GM19239 (cell line): Measurements from ENCODE around the gene FAM117B.
"Not testable (repeated sequence)": the region's sequence is repeated elsewhere in the genome, so short reads cannot be mapped to it uniquely, and the experiment has no call there.

Experiments used
- DNase-seq: peaks from one replicate; pipeline ENCODE4 v3.0.0; 2011; ENCODE audit warnings: low spot score; ENCODE audit not compliant: insufficient read length
- FAIRE-seq: peaks from 2 replicates; lab custom pipeline; 2011; peaks lifted over from hg19 to GRCh38; lab: Jason Lieb, UNC

The FAM117B gene

GRCh38 chr2:202782940-202783558 is 148.3 kb downstream of the FAM117B start:
- FAIRE-seq (no peak), DNase-seq (no peak)

- no peak for FAIRE-seq
- DNase-seq, result no peak
Measured at GRCh38 chr2:202786842-202787241, 152.1 kb downstream of the FAM117B start.

- DNase-seq (no peak), FAIRE-seq (no peak)
Measured at GRCh38 chr2:202790676-202791075, 155.9 kb downstream of the FAM117B start.

GRCh38 chr2:202797944-202798343 is 163.2 kb downstream of the FAM117B start:
- DNase-seq, result no peak
- no peak for FAIRE-seq

DNA sequence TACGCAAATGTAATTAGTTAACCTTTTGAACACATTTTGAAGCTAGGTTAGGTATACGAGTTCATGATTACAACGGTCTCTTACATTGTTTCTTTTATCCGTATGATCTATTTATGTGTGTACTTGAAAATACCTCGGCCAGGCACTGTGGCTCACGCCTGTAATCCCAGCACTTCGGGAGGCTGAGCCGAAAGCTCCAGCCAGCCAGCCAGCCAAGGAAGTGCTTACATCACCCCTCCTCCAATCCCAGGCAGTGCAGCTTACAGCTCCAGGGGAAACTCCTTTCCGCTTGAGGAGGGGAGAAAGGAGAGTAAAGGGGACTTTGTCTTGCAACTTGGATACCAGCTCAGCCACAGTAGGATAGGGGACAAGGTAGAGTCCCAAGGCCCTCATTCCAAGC is 171.1 kb downstream of the FAM117B start:
- not testable (repeated sequence) for FAIRE-seq

DNA sequence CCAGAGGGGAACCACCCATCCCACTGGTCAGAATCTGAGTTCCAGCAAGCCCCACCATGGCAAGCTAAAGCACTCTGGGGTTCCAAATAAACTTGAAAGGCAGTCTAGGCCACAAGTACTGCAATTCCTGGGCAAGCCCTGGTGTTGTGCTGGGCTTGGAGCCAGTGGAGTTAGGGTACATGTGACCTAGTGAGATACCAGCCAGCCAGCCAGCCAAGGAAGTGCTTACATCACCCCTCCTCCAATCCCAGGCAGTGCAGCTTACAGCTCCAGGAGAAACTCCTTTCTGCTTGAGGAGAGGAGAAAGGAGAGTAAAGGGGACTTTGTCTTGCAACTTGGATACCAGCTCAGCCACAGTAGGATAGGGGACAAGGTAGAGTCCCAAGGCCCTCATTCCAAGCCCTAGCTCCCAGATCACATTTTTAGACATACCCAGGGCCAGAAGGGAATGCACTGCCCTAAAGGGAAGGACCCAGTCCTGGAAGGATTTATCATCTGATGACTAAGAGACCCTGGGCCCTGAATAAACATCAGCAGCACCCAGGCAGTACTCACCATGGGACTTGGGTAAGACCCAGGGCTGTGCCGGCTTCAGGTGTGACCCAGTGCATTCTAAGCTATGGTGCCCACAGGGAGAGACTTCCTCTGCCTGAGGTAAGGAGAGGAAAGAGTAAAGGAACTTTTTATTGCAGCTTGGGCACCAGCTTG is 172.8 kb downstream of the FAM117B start:
- not testable (repeated sequence) for FAIRE-seq, DNase-seq

More for the DNA sequence above, 171.1 kb downstream of the FAM117B start:
- not testable (repeated sequence) for DNase-seq

- no peak for FAIRE-seq
- no peak for DNase-seq
Measured at GRCh38 chr2:202808754-202809153, 174.0 kb downstream of the FAM117B start.

DNA sequence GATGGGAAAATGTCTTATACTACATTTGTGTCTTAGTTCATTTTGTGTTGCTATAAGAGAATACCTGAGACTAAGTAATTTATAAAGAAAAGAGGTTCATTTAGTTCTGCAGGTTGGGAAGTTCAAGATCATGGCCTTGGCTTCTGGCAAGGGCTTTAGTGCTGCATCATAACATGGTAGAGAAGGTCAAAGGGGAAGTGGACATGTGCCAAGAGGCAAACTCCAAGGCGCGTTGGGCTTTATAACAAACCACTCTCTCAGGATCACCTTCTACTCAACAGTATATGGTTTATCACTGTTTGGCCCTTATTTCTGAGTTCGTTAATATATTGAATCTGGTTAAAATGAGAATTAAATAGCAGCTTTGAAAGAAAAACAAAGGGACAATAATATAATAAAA is 178.6 kb downstream of the FAM117B start:
- DNase-seq, result no peak
- no peak for FAIRE-seq

GRCh38 chr2:202814226-202814625 is 179.5 kb downstream of the FAM117B start:
- DNase-seq (no peak), FAIRE-seq (no peak)

GRCh38 chr2:202815548-202816360 is 181.0 kb downstream of the FAM117B start:
- no peak for DNase-seq

DNA sequence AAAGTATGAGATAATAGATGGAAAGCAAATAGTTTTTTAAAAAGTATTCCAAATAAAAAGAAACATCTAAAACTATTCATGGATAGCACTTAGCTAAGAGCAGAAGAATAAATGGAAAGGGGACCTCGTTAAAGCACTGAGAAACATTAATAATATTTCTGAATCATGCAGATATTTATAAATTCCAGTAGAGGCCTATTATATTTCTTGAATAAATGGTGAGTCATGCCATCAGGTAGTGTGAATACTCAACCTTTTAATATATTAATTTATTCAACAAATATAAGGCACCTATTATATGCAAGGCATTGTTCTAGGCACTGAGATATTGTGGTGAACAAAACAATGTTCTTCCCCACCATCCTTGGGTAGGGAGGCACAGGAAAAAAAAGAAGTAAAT is 183.0 kb downstream of the FAM117B start:
- FAIRE-seq (no peak), DNase-seq (no peak)

More at GRCh38 chr2:202815548-202816360, 181.0 kb downstream of the FAM117B start:
- no peak for FAIRE-seq

GRCh38 chr2:202818321-202818720 is 183.6 kb downstream of the FAM117B start:
- FAIRE-seq, result no peak
- DNase-seq, result no peak
